Measurements from ENCODE around the gene SIN3B. TPM values are rescaled to one million over a fixed set of nuclear protein-coding genes. Genes with fewer than 3 reads are reported as not detected.
A peak's percentile ranks its signal among the peaks of the same experiment; 100 is the strongest.
"Not testable (repeated sequence)": the region's sequence is repeated elsewhere in the genome, so short reads cannot be mapped to it uniquely, and the experiment has no call there.

The SIN3B gene
- total RNA-seq, 6 donors from 2014 or later: 38.2 to 385 (median 63.5) TPM

- ATAC-seq (ENCODE audit: low FRiP score in 2 of 2): no peak
- Histone ChIP-seq H3K4me3 (no peak overlapping the region), H3K9me3 (peaks cover 0 to 9% (median 2%) of the 10 kb centered on the region in 4 donors), H3K36me3 (no peaks in the 10 kb centered on the region), H3K27me3 (no peaks in the 10 kb centered on the region), H3K27ac (no peak overlapping the region), H3K4me1 (no peaks in the 10 kb centered on the region)
- TF ChIP-seq EP300 (IDR thresholded peaks at IDR 0.05) (no peak), POLR2AphosphoS5 (IDR thresholded peaks at IDR 0.05) (no peak), POLR2A (IDR thresholded peaks at IDR 0.05) (no peak), CTCF (IDR thresholded peaks at IDR 0.05) (no peak)
- 66 to 75% methylated on average over 3 of the region's 3 CpGs for WGBS, 2 donors
- no peak for DNase-seq
Measured at GRCh38 chr19:16795731-16796130, 33.5 kb upstream of the SIN3B start.

- ATAC-seq (ENCODE audit: low FRiP score in 2 of 2) (no peak), DNase-seq (no peak)
- Histone ChIP-seq H3K4me3 (no peak overlapping the region), H3K4me1 (no peaks in the 10 kb centered on the region), H3K27ac (no peak overlapping the region), H3K9me3 (peaks cover 0 to 9% (median 2%) of the 10 kb centered on the region in 4 donors), H3K27me3 (no peaks in the 10 kb centered on the region), H3K36me3 (no peaks in the 10 kb centered on the region)
- TF ChIP-seq CTCF (IDR thresholded peaks at IDR 0.05) (no peak), POLR2AphosphoS5 (IDR thresholded peaks at IDR 0.05) (no peak), POLR2A (IDR thresholded peaks at IDR 0.05) (no peak), EP300 (IDR thresholded peaks at IDR 0.05) (no peak)
- WGBS, 2 donors: 89 to 93% methylated on average over 3 of the region's 3 CpGs
Measured at GRCh38 chr19:16797876-16798275, 31.3 kb upstream of the SIN3B start.

- 87 to 89% methylated on average over 6 of the region's 6 CpGs for WGBS, 2 donors
- not testable (repeated sequence) for H3K27ac ChIP-seq; ATAC-seq (ENCODE audit: low FRiP score in 2 of 2)
Measured at GRCh38 chr19:16798326-16798725, 30.9 kb upstream of the SIN3B start.

GRCh38 chr19:16799740-16800139, 29.5 kb upstream of the SIN3B start:
- peaks cover 0 to 9% (median 2%) of the 10 kb centered on the region in 4 donors for H3K9me3 ChIP-seq
- peak in 1 of 2 donors; percentile 62 for DNase-seq
- no peak overlapping the region for H3K4me3 ChIP-seq
- WGBS, 2 donors: 94 to 95% methylated on average over 2 to 16 of the region's 16 CpGs
- H3K4me1 ChIP-seq: no peaks in the 10 kb centered on the region
- TF ChIP-seq POLR2AphosphoS5 (IDR thresholded peaks at IDR 0.05) (no peak), POLR2A (IDR thresholded peaks at IDR 0.05) (no peak), CTCF (IDR thresholded peaks at IDR 0.05) (no peak), EP300 (IDR thresholded peaks at IDR 0.05) (no peak)
- ATAC-seq (ENCODE audit: low FRiP score in 2 of 2): no peak
- H3K27ac ChIP-seq: no peak overlapping the region
- no peaks in the 10 kb centered on the region for H3K36me3 ChIP-seq
- no peaks in the 10 kb centered on the region for H3K27me3 ChIP-seq

More at GRCh38 chr19:16798326-16798725, 30.9 kb upstream of the SIN3B start:
- DNase-seq, H3K36me3 ChIP-seq, H3K4me3 ChIP-seq, H3K9me3 ChIP-seq, H3K27me3 ChIP-seq, H3K4me1 ChIP-seq: not testable (repeated sequence)

GRCh38 chr19:16801600-16802013, 27.6 kb upstream of the SIN3B start:
- ATAC-seq (ENCODE audit: low FRiP score in 2 of 2): no peak

More at GRCh38 chr19:16801600-16802013, 27.6 kb upstream of the SIN3B start:
- TF ChIP-seq EP300 (IDR thresholded peaks at IDR 0.05) (no peak), POLR2A (IDR thresholded peaks at IDR 0.05) (no peak), POLR2AphosphoS5 (IDR thresholded peaks at IDR 0.05) (no peak), CTCF (IDR thresholded peaks at IDR 0.05) (no peak)
- no peaks in the 10 kb centered on the region for H3K9me3 ChIP-seq
- no peaks in the 10 kb centered on the region for H3K27me3 ChIP-seq
- no peaks in the 10 kb centered on the region for H3K4me1 ChIP-seq
- no peak for DNase-seq
- whole genome bisulfite sequencing, 2 donors: 73% methylated on average over 8 of the region's 8 CpGs
- no peak overlapping the region for H3K27ac ChIP-seq
- H3K36me3 ChIP-seq: no peaks in the 10 kb centered on the region
- H3K4me3 ChIP-seq: no peak overlapping the region
